Stimulated activated CD8-positive, alpha-beta memory T cell treated with anti-CD3 and anti-CD28 coated beads, Interleukin-12 subunit alpha, Interleukin-12 subunit beta, amount 100 ng/mL, for 24 hours (primary cell): ENCODE results near the gene FNDC11.
"Not testable (repeated sequence)": the region's sequence is repeated elsewhere in the genome, so short reads cannot be mapped to it uniquely, and the experiment has no call there.

Source experiments
- DNase-seq: peaks from one replicate; pipeline ENCODE4 v3.0.0-alpha.2; 2020; ENCODE audit errors: extremely low read depth

The FNDC11 gene

DNA sequence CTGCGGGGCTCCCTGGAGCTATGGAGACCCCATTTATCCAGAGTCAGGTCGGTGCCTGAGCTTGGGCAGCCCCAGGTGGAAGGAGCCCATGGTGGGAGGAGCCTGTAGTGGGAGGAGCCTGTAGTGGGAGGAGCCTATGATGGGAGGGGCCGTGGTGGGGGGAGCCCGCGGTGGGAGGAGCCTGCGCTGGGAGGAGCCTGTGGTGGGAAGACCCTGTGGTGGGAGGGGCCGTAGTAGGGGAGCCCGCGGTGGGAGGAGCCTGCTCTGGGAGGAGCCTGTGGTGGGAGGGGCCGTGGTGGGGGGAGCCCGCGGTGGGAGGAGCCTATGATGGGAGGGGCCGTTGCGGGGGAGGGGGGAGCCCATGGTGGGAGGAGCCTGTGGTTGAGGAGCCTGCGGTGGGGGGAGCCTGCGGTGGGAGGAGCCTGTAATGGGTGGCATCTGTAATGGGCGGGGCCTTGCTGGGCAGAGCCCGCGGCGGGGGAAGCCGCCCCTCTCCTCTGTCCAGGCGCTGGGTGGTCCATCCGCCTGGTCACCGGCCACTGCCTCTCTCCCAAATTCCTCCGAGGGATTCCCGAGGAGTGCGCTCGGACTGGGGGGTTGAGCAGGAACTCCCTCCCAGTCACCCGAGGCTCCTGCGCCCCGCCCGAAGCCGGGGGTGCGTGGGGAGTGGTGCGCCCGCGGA, 567 bp upstream of the FNDC11 start:
- DNase-seq = peak; percentile 58

DNA sequence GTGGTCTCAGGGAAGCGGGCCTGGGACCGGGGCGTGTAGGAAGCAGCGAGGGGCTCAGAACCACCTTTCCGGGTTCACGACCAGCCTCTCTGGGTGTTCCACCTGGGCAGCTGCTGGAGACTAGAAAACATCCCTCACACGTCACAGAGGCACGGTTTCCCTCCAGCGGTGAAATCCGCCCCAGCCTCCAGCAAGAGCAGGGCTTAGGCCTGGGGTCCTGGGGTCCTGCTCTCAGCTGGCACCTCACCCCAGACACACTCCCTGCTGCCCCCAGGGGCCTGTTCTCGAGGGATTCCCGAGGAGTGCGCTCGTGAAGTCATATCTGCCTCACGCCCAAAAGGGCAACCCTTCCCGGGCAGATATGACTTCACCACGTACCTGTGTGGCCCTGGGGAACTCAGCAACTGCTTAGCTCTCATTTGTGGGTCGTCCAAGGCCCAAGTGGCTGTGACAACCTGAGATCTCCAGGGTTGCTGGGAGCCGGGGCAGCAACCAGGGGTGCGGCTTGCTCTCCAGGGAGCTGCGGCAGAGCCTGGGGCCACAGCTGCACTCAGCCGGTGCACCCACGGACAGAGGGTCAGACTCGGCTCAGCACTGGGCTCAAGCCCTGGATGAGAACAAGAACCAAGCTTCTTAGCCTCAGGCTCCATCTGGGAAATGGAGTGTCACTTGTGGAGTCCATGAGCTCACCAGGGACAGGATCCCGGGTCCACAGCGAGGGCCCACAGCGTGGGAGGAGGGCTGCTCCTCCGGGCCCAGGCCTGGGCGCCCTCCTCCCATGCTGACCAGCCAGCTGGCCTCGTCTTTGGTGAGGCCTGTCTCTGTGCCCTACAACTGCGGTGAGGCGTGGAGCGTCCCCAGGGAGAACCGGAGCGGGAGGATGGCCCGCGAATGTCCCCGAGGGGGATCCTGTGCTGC, 661 bp downstream of the FNDC11 start:
- DNase-seq = no peak

DNA sequence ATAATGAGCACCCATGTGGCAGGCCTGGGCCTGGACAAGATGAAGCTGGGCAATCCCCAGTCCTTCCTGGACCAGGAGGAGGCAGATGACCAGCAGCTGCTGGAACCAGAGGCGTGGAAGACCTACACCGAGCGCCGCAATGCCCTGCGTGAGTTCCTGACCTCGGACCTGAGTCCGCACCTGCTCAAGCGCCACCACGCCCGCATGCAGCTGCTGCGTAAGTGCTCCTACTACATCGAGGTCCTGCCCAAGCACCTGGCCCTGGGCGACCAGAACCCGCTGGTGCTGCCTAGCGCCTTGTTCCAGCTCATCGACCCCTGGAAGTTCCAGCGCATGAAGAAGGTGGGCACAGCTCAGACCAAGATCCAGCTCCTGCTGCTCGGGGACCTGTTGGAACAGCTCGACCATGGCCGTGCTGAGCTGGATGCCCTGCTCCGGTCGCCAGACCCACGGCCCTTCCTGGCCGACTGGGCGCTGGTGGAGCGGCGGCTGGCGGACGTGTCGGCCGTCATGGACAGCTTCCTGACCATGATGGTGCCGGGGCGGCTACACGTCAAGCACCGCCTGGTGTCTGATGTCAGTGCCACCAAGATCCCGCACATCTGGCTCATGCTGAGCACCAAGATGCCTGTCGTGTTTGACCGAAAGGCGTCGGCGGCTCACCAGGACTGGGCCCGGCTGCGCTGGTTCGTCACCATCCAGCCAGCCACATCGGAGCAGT, 1.9 kb downstream of the FNDC11 start:
- no peak for DNase-seq

DNA sequence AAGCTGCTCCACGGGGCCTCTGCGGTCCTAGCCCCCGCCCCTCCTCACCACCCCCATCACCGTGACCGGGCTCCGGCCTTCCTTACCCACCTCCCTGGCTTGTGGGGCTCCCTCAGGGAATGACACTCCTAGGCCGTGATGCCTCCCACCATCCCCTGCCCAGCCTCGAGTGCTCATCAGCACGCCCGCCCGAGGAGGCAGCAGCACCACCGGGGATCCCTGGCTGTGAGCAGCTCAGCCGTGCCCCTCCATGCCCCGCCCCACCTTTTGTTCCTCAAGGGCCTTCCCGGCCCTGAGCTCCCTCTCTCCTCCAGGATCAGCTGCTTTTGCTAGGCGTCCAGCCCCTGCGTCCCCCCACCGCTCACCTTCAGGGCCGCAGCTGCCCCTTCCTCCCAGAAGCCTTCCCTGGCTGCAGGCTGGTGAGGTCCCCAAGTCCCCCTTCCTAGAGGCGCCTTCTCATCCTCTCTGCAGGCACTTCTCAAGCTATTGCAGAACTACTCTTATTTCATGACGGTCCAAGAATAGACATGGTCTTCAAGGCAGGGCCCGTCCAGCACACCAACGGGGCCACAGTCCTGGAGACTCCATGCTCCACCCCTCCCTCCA, 3.0 kb downstream of the FNDC11 start:
- DNase-seq = no peak

DNA sequence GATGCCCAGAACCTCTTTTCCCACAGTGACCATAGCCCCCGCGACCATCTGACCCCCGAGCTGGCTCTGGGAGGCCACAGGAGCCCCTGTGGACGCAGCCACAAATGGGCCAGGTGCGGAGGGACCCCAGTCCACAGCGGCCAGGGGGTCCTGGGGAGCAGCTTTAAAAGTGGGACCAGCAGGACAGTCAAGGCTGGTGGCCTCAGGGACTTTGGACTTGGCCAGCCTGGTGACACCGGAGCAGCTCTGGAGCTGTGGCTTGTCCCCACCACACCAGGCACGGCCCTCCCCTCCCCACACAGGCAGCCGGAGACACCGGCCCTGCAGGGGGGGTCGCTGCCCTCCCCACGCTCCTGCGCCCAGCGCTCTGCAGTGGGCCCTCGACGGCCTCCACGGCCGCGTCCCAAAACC, 3.5 kb downstream of the FNDC11 start:
- no peak for DNase-seq

DNA sequence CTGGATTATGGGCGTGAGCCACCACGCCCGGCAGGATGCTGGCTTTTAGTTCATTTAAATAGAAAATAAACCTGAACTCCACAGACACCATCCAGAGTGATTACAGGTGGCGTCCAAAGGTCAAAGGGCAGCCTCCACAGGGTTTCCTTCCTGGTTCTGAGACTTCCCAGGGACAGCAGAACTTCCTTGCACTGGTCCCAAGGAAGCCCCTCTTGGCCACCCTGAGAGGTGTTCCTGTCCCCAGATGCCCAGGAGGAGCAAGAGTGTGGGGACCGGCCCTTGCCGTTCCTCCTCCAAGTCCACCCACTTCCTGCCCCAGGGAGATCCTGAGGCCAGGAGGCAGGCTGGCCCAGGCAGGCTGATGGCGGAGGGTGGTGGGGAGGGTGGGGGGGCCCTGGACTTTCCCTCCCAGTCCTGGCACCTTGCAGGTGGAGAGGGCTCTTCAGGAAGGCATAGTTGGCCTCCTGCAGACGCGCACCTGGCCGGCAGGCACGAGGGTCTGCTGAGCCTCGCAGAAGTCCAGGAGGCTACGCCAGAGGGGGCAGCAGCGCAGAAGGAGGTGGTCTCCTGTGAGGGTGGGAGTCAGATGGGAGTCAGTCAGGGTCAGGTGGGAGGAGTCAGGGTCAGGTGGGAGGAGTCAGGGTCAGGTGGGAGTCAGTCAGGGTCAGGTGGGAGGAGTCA, 5.0 kb downstream of the FNDC11 start:
- no peak for DNase-seq

DNA sequence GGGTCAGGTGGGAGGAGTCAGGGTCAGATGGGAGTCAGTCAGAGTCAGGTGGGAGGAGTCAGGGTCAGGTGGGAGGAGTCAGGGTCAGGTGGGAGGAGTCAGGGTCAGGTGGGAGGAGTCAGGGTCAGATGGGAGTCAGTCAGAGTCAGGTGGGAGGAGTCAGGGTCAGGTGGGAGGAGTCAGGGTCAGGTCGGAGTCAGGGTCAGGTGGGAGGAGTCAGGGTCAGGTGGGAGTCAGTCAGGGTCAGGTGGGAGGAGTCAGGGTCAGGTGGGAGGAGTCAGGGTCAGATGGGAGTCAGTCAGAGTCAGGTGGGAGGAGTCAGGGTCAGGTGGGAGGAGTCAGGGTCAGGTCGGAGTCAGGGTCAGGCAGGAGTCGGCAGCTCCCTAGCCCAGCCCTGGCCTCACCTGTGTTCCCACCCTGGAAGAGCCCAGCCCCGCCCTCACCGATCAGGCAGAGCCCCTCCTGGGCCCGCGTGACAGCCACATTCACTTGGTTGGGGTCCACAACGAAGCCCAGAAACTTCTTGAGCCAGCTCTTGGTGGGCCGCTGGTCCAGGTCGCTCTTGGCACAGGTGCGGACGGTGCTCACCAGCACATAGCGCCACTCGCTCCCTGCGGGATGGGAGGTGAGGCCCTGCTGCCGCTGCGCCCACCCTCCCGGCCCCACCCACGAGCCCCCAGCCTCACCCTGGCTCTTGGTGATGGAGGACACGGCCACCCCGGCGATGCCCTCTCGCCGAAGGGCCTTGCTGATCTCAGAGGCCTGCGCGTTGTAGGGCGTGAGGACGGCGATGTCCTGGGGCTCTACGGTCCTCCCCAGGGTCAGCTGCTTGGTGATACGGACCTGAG, 5.8 kb downstream of the FNDC11 start:
- DNase-seq = not testable (repeated sequence)

DNA sequence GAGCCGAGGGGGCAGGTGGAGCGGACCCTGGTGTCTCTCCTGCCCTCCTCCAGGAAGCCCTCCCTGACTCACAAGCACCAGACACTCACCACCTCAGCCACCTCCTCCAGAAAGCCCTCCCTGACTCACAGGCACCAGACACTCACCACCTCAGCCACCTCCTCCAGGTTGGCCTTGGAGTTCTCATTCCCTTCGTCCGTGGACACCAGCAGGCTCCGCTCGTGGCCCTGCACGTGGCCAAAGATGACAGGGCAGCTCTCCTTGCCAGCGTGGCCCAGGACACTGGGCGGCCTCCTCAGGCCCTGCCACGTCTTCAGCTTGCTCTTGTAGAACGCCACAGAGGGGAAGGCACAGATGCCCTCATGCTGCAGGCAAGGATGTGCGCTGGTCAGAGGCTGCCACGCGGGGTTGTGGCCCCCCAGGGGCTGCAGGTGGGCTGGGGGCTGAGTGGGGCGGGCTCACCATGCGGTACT, 6.4 kb downstream of the FNDC11 start:
- no peak for DNase-seq

DNA sequence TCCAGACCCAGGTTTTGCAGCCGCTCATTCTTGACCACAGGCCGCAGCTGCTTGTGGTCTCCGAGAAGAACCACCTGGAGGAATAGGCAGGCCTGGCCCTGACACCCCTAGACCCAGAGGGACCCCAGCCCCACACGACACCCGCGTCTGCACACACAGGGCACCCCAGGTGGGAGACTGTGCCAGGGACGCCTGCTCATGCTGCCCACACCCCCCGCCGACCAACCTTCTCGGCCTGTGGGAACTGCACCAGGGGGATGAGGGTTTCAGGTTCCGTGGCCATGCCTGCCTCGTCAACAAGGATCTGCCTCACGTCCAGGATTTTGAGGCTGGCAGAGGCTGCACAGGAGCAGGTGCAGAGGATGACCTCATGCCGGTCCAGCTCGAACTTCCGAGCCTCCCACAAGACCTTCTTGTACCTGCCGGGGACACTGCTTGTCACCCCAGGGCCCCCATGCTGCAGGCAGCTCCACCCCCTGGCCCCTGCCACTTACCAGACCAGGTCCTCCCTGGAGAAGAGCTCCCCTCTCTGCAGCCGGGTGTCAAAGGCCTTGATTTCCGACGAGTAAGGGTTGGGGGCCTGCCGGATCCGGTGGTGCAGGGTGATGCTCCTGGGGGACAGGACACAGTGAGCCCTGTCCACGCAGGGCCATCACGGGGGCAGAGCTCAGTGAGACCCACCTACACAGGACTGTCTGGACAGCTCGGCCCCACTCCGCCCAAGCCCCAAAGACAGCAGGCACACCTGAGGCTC, 7.1 kb downstream of the FNDC11 start:
- no peak for DNase-seq

DNA sequence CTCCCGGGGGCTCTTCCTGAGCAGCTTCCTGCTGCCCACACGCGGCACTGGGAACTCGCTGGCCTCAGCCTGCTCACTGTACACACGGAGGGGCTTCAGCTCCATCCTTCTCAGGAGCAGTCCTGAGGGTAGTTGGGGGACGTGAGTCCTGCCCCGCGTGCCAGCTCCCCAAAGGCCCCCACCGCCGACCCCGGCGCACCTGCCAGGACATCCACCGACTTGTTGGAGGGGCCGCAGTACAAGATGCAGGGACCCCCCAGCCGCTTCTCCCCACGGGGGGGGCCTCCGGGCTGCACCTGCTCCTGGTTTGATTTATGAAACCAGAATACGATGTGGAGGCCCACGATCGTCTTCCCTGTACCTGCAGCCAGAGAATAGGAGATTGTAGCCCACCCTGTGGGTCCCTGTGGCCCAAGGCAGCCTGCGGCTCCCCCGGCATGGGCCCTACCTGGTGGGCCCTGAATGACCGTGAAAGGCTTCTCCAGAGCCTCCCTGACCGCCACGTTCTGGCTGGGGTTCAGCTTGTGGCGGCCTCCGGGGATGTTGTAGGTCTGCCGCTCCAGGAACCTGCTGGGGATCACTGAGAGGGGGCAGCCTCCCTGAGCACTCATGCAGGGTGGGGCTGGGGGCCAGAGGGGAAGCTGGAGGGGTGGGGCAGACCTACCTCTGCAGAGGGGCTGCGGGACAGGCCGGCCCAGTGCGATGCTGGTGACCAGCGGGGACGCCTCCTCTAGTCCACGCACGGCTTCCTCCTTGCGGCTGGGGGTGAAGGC, 7.9 kb downstream of the FNDC11 start:
- no peak for DNase-seq

DNA sequence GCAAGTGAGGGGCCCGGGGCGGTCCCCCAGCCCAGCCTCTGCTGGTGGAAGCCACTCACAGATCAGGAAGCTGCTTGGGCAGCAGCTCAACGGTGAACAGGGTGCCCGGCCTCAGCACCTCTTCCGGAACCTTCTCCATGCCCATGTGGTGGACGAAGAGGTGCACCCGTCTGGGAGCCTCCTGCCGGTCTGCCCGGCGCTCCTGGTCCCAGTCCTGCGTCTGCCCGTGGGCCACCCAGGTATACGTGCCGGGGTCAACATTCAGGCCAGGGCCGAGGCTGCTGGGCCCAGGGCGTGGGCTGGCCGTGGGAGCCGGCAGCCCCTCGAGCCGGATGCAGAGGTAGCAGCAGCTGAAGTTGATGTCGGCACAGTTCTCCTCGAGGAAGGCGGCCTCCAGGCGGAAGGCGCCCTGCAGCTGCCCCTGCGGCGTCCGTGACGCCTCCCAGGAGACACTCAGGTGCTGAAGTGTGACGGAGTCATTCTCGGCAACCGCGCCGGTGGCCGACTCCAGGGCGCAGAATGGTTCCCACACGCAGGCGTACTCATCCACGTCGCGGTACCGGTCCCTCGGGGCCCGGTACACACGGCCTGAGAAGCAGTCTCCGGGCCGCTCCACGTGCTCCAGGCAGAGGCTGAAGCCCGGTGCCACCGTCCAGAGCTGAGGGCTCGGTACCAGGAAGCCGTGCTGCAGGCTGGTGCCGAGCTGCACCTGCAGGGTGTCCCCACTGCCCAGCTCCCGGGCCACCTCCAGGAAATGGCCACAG, 8.7 kb downstream of the FNDC11 start:
- DNase-seq = no peak

DNA sequence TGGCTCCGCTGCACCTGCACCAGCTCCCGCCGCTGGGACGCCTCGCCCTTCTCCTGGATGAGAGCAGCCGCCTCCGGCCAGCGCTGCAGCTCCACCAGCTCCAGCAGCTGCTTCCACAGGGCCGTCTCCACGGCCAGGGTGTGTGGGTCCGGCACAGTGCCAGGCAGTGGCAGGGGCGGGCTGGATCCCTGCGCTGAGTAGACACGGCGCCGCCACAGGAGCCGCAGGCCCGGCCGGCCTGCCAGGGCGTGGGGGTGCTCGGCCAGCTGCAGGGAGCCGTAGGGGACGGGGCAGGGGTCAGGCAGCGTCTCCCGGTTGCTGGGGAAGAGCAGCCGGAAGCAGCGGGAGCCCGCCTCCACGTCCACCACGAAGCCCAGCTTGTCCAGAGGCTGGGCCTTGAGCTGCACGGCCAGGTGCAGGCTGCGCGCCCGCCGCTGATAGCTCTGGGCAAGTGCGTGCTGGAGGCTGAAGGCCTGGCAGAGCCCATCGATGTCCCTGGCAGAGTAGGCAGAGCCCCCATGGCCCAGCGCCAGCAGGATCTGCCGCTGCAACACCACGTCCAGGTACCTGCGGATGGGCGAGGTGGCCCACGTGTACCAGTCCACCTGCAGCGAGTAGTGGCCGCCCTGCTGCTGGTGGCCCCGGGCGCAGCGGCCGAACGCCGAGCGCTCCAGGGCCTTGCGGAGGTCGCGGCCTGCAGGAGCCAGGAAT, 9.4 kb downstream of the FNDC11 start:
- DNase-seq = no peak

DNA sequence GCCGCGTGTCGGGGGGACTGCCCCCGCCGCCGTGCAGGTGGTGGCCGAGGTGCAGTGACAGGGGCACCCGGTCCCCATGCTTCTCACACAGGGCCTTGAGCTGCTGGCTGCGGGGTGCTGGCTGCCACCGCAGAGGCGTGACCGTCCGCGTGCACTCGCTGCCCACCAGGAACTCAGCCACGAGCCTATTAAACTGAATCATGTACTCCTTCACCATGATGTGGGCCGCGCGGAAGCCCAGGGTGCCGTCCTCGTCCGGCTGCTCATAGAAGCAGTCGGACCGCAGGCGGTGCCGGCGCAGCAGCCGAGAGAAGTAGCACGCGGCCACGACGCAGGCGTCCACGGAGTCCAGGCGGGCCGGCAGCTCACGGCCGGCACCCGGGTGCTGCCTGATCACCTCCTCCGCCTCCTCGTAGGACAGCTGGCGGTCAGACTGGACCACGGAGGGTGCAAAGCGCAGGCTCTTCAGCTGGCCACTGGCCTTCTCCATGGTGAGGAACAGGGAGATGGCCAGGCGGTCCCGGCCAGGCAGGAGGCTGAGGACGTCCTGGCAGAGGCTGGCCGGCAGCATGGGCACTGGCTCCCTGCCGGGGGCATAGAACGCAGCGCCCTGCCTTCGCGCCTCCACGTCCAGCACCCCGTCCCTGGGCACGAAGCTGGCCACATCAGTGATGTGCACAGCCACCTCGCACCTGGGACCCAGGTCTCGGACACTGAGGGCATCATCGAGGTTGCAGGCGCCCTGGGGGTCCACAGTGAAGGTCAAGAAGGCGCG, 10.3 kb downstream of the FNDC11 start:
- DNase-seq = no peak

DNA sequence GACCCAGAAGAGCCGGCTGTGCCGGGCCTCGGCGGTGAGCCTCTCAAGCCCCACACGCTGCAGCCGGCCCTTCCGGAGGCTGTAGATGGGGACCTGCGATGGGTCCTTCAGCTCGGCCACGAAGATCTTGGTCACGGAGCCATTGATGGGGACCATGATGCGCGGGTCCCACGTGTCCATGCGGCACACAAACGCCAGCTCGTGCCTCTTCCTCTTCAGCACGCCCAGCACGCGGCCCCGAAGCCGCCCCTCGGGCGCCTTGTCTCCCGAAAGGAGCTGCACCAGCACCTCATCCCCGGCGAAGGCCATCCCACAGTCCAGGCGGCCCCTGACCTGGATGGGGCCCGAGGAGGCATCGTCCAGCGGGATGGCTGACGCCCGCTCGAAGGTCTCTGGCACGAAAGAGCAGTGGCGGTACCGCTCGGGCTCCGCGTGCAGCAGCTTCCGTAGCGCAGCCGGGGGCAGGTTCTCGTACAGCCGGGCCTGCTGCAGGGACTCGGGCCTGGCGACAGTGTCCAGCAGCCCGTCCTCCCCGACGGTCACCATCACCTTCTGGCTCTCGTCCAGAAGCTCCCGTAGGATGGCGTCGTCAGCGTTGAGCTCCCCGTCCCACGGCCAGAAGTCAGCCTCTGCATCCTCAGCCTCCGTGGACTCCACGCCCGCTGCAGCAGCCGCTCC, 11.2 kb downstream of the FNDC11 start:
- no peak for DNase-seq

DNA sequence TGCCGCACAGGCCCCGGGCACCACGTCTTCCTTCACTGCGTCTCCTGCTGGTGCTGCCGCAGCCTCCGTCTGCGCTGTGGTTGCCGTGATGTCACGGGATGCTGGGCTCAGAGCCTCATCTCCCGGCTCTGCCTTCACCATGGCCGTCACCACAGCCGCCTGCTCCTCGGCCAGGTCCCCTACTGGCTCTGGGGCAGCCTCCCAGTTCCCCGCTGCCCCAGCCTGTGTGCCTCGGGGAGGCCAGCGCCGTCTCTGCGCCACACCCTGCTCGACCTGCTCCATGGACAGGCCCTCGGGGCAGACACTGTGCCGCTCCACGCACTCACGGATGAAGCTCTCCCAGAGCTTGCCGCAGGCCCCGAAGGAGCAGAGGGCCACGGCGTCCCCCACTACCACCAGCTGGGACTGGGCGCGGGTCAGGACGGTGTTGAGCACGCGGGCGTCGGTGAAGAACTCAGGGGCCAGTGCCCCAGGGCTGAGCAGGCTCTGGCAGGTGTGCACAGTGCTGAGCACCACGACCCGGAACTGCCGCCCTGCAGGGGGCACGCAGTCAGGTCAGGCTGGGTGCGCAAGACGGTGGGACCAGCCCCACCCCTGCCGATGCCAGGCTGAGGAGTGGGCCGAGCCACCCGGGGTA, 11.9 kb downstream of the FNDC11 start:
- DNase-seq = no peak
